OCI-LY7 (cell line): ENCODE results near the gene KDM1B. TPM values are rescaled to one million over a fixed set of nuclear protein-coding genes. Genes with fewer than 3 reads are reported as not detected.

Experiments used
- BruUV-seq: library from RNA; stranded (reverse); fragments of 400-500 nt; replicated peaks from 2 replicates; lab custom pipeline; 2021; lab: Mats Ljungman, UMichigan
- CTCF ChIA-PET: fragments of 300-600 bp; sonication (Branson Sonifier 250); formaldehyde crosslinking; loops from one replicate; lab custom pipeline; 2022; ENCODE audit warnings: antibody characterized with exemption; ENCODE audit not compliant: unreplicated experiment; lab: Charles Lee
- POLR2A ChIA-PET: fragments of 300-600 bp; sonication (Branson Sonifier 250); formaldehyde crosslinking; loops from one replicate; lab custom pipeline; 2022; ENCODE audit warnings: antibody characterized with exemption; lab: Charles Lee
- DNase-seq: peaks from one replicate; pipeline ENCODE4 v3.0.0-alpha.2; 2015; ENCODE audit warnings: low spot score
- H2AFZ ChIP-seq: fragments of 200-600 bp; sonication (generic), shearing (Covaris generic); 2 replicates; pipeline ENCODE4 v1.6.1; 2014; ENCODE audit warnings: mild to moderate bottlenecking, antibody characterized with exemption, low read length, moderate library complexity
- H3K27ac ChIP-seq: fragments of 200-600 bp; sonication (generic); 2 replicates; pipeline ENCODE4 v1.5.1; 2014; ENCODE audit warnings: mixed run types, low read depth, mild to moderate bottlenecking, moderate library complexity, low read length, inconsistent platforms; ENCODE audit not compliant: poor library complexity, severe bottlenecking
- H3K36me3 ChIP-seq: fragments of 200-600 bp; sonication (generic); 2 replicates; pipeline ENCODE4 v1.6.1; 2014; ENCODE audit warnings: mild to moderate bottlenecking, antibody characterized with exemption, low read length, moderate library complexity, mixed read lengths; ENCODE audit not compliant: insufficient read depth
- H3K4me1 ChIP-seq: fragments of 200-600 bp; sonication (generic); 2 replicates; pipeline ENCODE4 v1.5.1; 2014; ENCODE audit warnings: mild to moderate bottlenecking, low read length; ENCODE audit not compliant: insufficient read depth, poor library complexity, severe bottlenecking
- H3K4me2 ChIP-seq: fragments of 200-600 bp; sonication (generic); 2 replicates; pipeline ENCODE4 v1.6.1; 2014; ENCODE audit warnings: mild to moderate bottlenecking, low read length
- H3K4me3 ChIP-seq: fragments of 200-600 bp; sonication (generic); 2 replicates; pipeline ENCODE4 v1.5.1; 2014; ENCODE audit warnings: mild to moderate bottlenecking, low read depth, low read length; ENCODE audit not compliant: poor library complexity, severe bottlenecking
- H3K79me2 ChIP-seq: fragments of 200-600 bp; sonication (generic); 2 replicates; pipeline ENCODE4 v1.6.1; 2016; ENCODE audit warnings: low read depth, mild to moderate bottlenecking, low read length, moderate library complexity, mixed read lengths; ENCODE audit not compliant: insufficient read depth
- H3K9me2 ChIP-seq: fragments of 200-600 bp; sonication (generic); 2 replicates; pipeline ENCODE4 v1.6.1; 2016; ENCODE audit warnings: mild to moderate bottlenecking, low read length, mixed read lengths; ENCODE audit not compliant: insufficient read depth
- H3K9me3 ChIP-seq: fragments of 200-600 bp; sonication (generic); 2 replicates; pipeline ENCODE4 v1.6.1; 2014; ENCODE audit warnings: mild to moderate bottlenecking, mixed run types, low read length, mixed read lengths
- H4K20me1 ChIP-seq: fragments of 200-600 bp; sonication (generic); 2 replicates; pipeline ENCODE4 v1.6.1; 2014; ENCODE audit warnings: mild to moderate bottlenecking, antibody characterized with exemption, low read length, moderate library complexity, mixed read lengths; ENCODE audit not compliant: insufficient read depth
- CTCF ChIP-seq: fragments of 200-600 bp; sonication (generic); conservative IDR thresholded peaks from 2 replicates; pipeline ENCODE4 v1.5.1; 2014; ENCODE audit warnings: mild to moderate bottlenecking, antibody characterized with exemption, low read length, moderate library complexity, mixed read lengths
- EZH2phosphoT487 ChIP-seq: fragments of 200-600 bp; sonication (generic); IDR thresholded peaks from 2 replicates; pipeline ENCODE4 v1.6.1; 2018; ENCODE audit warnings: low read depth, borderline replicate concordance, mild to moderate bottlenecking, mixed run types, antibody characterized with exemption, low read length, moderate library complexity, mixed read lengths
- intact Hi-C: fragments of 100-400 bp; cut with micrococcal nuclease; formaldehyde crosslinking; loops from one replicate; pipeline ENCODE4 v1.10.0; 2022; ENCODE audit not compliant: unreplicated experiment
- total RNA-seq, 2 experiments: library from RNA; depleted of rRNA in 1 of 2; stranded (reverse); fragments of >200 nt in 1 of 2; shearing (Covaris generic) in 1 of 2; gene quantifications; 2 replicates each; pipeline ENCODE4 v1.2.3, GENCODE V29; 2014 to 2022

The KDM1B gene
- total RNA-seq, 2 experiments from 2014 or later, result 37.6 to 56.4 TPM

GRCh38 chr6:18192026-18192425 lies 36.8 kb downstream of the KDM1B start:
- Histone ChIP-seq H4K20me1 (no peaks in the 10 kb centered on the region), H2AFZ (no peak overlapping the region), H3K36me3 (peaks cover 59% of the 10 kb centered on the region), H3K27ac (no peak overlapping the region), H3K4me1 (no peaks in the 10 kb centered on the region), H3K79me2 (no peaks in the 10 kb centered on the region), H3K4me3 (no peak overlapping the region), H3K4me2 (no peak overlapping the region), H3K9me2 (no peaks in the 10 kb centered on the region), H3K9me3 (no peaks in the 10 kb centered on the region)
- no TSS peak for BruUV-seq
- intact Hi-C loops, result no loop called here
- no peak for DNase-seq
- TF ChIP-seq EZH2phosphoT487 (no peak), CTCF (no peak)
- ChIA-PET POLR2A (interaction anchor here (0.7 to 1.0 kb wide), 2 partner anchors 44 to 169 kb away, joined by 5 read pairs; no protein-coding TSS in a partner anchor), CTCF (no interaction called here)

GRCh38 chr6:18203786-18204185 lies 48.6 kb downstream of the KDM1B start:
- H3K4me3 ChIP-seq, result no peak overlapping the region
- no peaks in the 10 kb centered on the region for H4K20me1 ChIP-seq
- intact Hi-C loops, result no loop called here
- ChIA-PET CTCF (no interaction called here), POLR2A (interaction anchor here (0.6 to 0.7 kb wide), 2 partner anchors 13 to 69 kb away, joined by 3 read pairs; no protein-coding TSS in a partner anchor)
- H3K4me2 ChIP-seq, result no peak overlapping the region
- DNase-seq, result no peak
- no peaks in the 10 kb centered on the region for H3K4me1 ChIP-seq
- peaks cover 71% of the 10 kb centered on the region for H3K36me3 ChIP-seq
- H3K79me2 ChIP-seq, result no peaks in the 10 kb centered on the region
- H3K27ac ChIP-seq, result no peak overlapping the region
- no peak for TF ChIP-seq CTCF
- TF ChIP-seq EZH2phosphoT487, result no peak
- H3K9me3 ChIP-seq, result no peaks in the 10 kb centered on the region
- no peaks in the 10 kb centered on the region for H3K9me2 ChIP-seq
- no peak overlapping the region for H2AFZ ChIP-seq
- no TSS peak for BruUV-seq

- no peak for TF ChIP-seq EZH2phosphoT487
- no peak for TF ChIP-seq CTCF
- H3K9me2 ChIP-seq, result no peaks in the 10 kb centered on the region
- H3K27ac ChIP-seq, result no peak overlapping the region
- H3K36me3 ChIP-seq, result peaks cover 70% of the 10 kb centered on the region
- ChIA-PET CTCF (no interaction called here), POLR2A (interaction anchor here (1.2 kb wide), 1 partner anchor 11 kb away, joined by 3 read pairs; no protein-coding TSS in a partner anchor)
- no peaks in the 10 kb centered on the region for H3K4me1 ChIP-seq
- H3K4me2 ChIP-seq, result no peak overlapping the region
- H3K79me2 ChIP-seq, result no peaks in the 10 kb centered on the region
- intact Hi-C loops, result no loop called here
- no peaks in the 10 kb centered on the region for H4K20me1 ChIP-seq
- no peak for DNase-seq
- H3K9me3 ChIP-seq, result no peaks in the 10 kb centered on the region
- no peak overlapping the region for H2AFZ ChIP-seq
- no TSS peak for BruUV-seq
- H3K4me3 ChIP-seq, result no peak overlapping the region
These were observed 49.5 kb downstream of the KDM1B start for GRCh38 chr6:18204691-18205090.
